HTERT RPE-1 (cell line): ENCODE measurements around the gene CYTH4.

Source experiments
- in situ Hi-C: fragments of 300-500 bp; cut with MboI; formaldehyde crosslinking; loops from 4 replicates; pipeline ENCODE4 v1.14.3; 2020; ENCODE audit warnings: low sequenced_read_pairs

The CYTH4 gene

GRCh38 chr22:37267661-37268413 lies 14.5 kb upstream of the CYTH4 start:
- in situ Hi-C loops: no loop called here

GRCh38 chr22:37269936-37270678 lies 12.2 kb upstream of the CYTH4 start:
- in situ Hi-C loops: no loop called here

- in situ Hi-C loops: no loop called here
Observed at GRCh38 chr22:37270928-37271650, 11.2 kb upstream of the CYTH4 start.

GRCh38 chr22:37273126-37273845 lies 9.0 kb upstream of the CYTH4 start:
- in situ Hi-C loops: no loop called here

DNA sequence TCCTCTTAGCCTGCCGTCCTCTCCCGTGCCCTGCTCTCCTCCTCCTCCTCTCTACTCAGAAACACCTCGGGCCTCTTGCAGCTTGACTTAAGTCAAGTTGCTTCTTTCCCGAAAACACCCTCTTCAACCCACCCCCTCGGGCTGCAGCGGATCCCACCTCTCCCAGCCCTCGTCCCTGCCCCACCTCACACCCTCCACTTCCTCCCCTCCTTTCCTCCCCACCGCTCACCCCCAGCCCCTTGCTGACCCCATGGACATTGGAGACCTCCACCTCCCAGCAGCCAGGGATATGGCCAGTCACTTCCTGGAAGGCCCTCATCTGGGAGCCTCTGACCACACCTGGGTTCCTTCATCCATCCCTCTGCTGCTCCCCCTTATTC lies 8.5 kb upstream of the CYTH4 start:
- in situ Hi-C loops: no loop called here

GRCh38 chr22:37274380-37274862 lies 7.9 kb upstream of the CYTH4 start:
- in situ Hi-C loops: no loop called here

GRCh38 chr22:37275134-37275533 lies 7.2 kb upstream of the CYTH4 start:
- in situ Hi-C loops: no loop called here

- in situ Hi-C loops: no loop called here
Observed at GRCh38 chr22:37275622-37276021, 6.7 kb upstream of the CYTH4 start.

DNA sequence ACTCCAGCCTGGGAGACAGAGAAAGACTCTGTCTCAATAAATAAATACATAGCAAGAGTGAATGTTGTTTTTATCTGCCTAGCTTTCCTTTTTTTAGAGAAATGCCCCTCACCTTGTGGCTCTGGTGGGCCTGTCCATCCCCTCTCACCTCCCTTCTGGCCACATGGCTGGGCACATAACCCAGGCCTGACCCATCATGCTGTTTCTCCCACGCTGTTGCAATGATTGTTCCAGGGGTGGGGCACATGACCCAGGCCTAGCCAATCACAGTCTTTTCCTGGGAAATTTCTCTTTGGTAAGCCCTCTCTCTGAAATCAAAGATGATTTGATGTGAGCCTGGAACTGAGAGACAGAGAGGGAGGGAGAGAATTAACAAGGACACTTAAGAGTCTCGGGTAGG lies 5.5 kb upstream of the CYTH4 start:
- in situ Hi-C loops: no loop called here

- in situ Hi-C loops: no loop called here
Observed at GRCh38 chr22:37277384-37277783, 4.9 kb upstream of the CYTH4 start.

- in situ Hi-C loops: no loop called here
Observed at GRCh38 chr22:37278261-37278660, 4.0 kb upstream of the CYTH4 start.

GRCh38 chr22:37279331-37280181 lies 2.8 kb upstream of the CYTH4 start:
- in situ Hi-C loops: no loop called here

- in situ Hi-C loops: no loop called here
Observed at GRCh38 chr22:37280718-37281117, 1.6 kb upstream of the CYTH4 start.

DNA sequence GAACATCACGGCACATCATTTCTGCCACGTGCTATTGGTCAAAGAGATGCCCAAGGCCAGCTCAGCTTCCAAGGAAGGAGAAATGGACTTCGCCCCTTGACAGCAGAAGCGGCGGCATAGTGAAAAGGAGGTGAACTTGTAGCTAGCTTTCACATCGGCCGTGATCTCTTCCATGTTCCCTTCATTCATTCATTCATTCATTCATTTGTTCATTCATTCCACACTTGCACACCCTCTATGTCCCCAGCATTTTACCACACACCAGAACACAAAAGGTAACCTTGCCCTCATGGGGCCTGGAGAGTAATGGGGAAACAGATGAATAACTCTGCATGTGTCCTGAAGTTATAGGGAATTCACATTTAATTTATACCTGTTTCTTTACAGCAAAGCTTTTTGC lies 1.1 kb upstream of the CYTH4 start:
- in situ Hi-C loops: no loop called here

- in situ Hi-C loops: no loop called here
Observed at GRCh38 chr22:37281646-37282384, 493 bp upstream of the CYTH4 start.

DNA sequence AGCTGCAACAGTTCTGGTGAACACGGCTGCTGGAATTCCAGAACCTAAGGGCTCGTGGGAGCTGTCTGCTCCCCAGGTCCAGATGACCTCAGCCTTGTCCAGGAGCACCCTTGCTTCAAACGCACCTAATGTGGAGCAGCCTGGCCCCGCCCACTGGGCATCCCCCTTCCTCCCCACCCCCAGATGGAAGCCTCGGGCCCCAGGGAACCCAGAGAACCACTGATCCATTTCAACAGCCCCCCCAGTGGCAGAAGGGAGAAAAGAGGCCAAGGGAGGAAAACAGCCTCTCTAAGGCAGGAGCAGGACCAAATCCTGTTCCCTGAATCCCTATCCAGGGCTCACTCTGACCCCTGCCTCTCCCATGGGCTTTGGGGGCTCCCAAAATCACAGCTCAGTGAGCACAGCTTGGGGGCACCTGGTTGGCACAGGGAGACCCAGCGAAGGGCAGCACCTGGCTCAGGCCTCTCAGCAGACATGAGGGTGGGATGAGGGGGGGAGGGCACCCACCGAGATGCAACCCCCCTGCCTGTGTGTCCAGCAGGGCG lies 1.2 kb downstream of the CYTH4 start:
- in situ Hi-C loops: no loop called here

DNA sequence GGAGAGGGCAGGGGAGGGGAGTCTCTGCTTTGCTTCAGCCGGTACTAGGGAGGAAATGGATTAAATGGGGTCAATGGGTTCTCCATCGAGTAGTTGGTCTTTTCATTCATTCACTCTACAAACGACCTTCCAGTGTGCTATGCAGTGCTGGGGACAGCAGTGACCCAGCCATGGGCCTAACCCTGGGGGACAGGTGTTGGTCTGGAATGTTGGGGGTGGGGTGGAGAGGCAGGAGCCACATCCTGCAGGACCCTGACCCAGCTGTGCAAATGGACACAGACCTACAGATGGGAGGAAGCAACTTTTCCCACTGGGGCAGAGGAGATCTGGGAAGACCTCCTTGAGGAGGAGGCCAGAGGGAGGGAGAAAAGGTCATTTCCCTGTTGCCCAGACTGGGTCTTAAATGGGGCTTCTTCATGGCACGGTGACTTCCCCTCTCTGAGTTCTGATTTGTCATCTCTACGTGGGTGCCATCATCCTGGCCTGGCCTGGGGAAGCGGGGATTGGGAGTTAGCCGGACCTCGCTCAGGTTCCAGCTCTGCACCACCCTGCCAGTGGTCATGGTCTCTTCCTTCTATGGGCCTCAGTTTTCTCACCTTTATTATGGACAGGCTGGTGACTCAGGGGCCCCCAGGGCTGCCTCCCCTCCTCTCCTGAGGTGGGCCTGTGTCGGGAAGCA lies 2.0 kb downstream of the CYTH4 start:
- in situ Hi-C loops: no loop called here

- in situ Hi-C loops: no loop called here
Observed at GRCh38 chr22:37284805-37285355, 2.6 kb downstream of the CYTH4 start.
